Thymus (tissue), 11 donors: ENCODE results near the gene MAPK4. TPM values are rescaled to one million over a fixed set of nuclear protein-coding genes. Genes with fewer than 3 reads are reported as not detected.
A peak's percentile ranks its signal among the peaks of the same experiment; 100 is the strongest.

Source experiments
- DNase-seq, 9 donors: peaks; one replicate each; pipeline ENCODE4 v3.0.0-alpha.2; 2013; ENCODE audit warnings: low spot score in 9 of 9, low read depth in 6 of 9, missing footprints in 1 of 9
- H3K27ac ChIP-seq, 2 donors: one replicate each; pipeline ENCODE4 v1.5.1; 2013; ENCODE audit warnings: control low read depth in 1 of 2, low read depth in 1 of 2, low read length in 1 of 2, mild to moderate bottlenecking in 1 of 2, moderate library complexity in 1 of 2
- H3K27me3 ChIP-seq, 2 donors: one replicate each; pipeline ENCODE4 v1.5.1; 2013; ENCODE audit warnings: low read length in 1 of 2; ENCODE audit not compliant: control insufficient read depth in 2 of 2, insufficient read depth in 1 of 2
- H3K36me3 ChIP-seq, 2 donors: one replicate each; pipeline ENCODE4 v1.5.1; 2013; ENCODE audit warnings: low read length in 1 of 2, mild to moderate bottlenecking in 1 of 2, moderate library complexity in 1 of 2; ENCODE audit not compliant: control insufficient read depth in 2 of 2, insufficient read depth in 2 of 2
- H3K4me1 ChIP-seq, 2 donors: one replicate each; pipeline ENCODE4 v1.5.1; 2013; ENCODE audit warnings: low read length in 2 of 2; ENCODE audit not compliant: control insufficient read depth in 2 of 2, insufficient read depth in 2 of 2
- H3K4me3 ChIP-seq, 2 donors: one replicate each; pipeline ENCODE4 v1.5.1; 2013; ENCODE audit warnings: low read length in 2 of 2, control low read depth in 1 of 2, mild to moderate bottlenecking in 1 of 2
- H3K9me3 ChIP-seq, 2 donors: one replicate each; pipeline ENCODE4 v1.5.1; 2013; ENCODE audit warnings: low read length in 1 of 2, mild to moderate bottlenecking in 1 of 2; ENCODE audit not compliant: control insufficient read depth in 2 of 2, insufficient read depth in 1 of 2
- WGBS: extraction: QIAGEN DNeasy Blood & Tissue Kit; methylation state at CpG from one replicate; pipeline ENCODE4 v1.1.7; 2013; 5-methylcytosine and 5-hydroxymethylcytosine counted together
- polyA plus RNA-seq: library from polyadenylated mRNA; stranded (reverse); fragments of 200-250 nt; gene quantifications from one replicate; pipeline ENCODE4 v1.2.3, GENCODE V29; 2013
- total RNA-seq: library from RNA; stranded (reverse); fragments of 120-200 nt; gene quantifications from one replicate; pipeline ENCODE4 v1.2.4, GENCODE V29; 2013
- donor health status: healthy.

The MAPK4 gene
- total and polyA plus RNA-seq, 2 donors, result 3.1 to 6.9 TPM

DNA sequence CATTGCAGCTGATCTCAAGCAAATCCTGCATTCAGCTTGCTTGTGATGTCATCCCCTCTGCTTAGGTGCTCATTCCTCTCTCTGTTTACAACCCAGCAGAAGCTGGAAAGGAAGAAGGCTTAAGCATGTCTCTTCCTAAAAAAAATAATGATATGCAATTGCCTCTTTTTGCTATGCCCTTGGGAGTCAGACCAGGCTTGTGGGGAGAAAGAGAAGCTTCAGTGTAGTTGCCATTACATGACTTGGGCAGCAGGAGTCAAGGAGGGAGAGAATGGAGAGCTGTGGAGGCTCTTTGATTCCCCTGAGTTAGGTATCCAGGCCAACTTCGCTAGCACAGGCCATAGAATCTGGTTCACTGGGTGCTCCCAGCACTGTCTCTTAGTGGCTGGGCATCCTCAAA lies 101.1 kb downstream of the MAPK4 start:
- Histone ChIP-seq H3K27ac (no peak overlapping the region), H3K9me3 (no peaks in the 10 kb centered on the region), H3K36me3 (no peaks in the 10 kb centered on the region), H3K27me3 (no peaks in the 10 kb centered on the region), H3K4me1 (no peaks in the 10 kb centered on the region), H3K4me3 (no peak overlapping the region)
- WGBS, result 78% methylated on average over 1 of the region's 1 CpG
- no peak for DNase-seq

DNA sequence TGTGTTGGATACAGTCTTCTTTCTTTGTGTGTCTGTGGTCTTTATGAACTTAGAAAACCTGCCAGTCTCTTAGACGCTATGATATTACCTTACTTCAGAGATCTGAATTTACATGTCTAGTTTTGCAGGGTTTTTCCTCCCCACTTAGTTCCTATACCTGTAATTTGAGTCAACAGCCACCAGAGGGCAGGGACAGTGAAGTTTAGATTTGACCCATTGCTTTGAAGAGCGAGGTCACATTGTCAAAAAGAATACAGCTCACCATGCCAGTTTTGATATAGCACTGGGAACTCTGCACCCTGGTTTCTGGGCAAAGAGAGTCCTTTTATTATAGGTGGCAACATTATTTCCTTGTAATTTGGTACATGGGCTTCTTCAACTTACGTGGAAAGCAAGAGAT lies 102.3 kb downstream of the MAPK4 start:
- H3K27ac ChIP-seq, result no peak overlapping the region
- no peaks in the 10 kb centered on the region for H3K36me3 ChIP-seq
- no peaks in the 10 kb centered on the region for H3K4me1 ChIP-seq
- no peaks in the 10 kb centered on the region for H3K9me3 ChIP-seq
- DNase-seq, result no peak
- H3K4me3 ChIP-seq, result no peak overlapping the region
- WGBS, result 74% methylated on average over 3 of the region's 3 CpGs
- no peaks in the 10 kb centered on the region for H3K27me3 ChIP-seq

GRCh38 chr18:50662775-50663383 lies 103.0 kb downstream of the MAPK4 start:
- no peak for DNase-seq
- WGBS, result 84% methylated on average over 10 of the region's 10 CpGs
- Histone ChIP-seq H3K4me1 (no peaks in the 10 kb centered on the region), H3K36me3 (no peaks in the 10 kb centered on the region), H3K4me3 (no peak overlapping the region), H3K27ac (no peak overlapping the region), H3K27me3 (no peaks in the 10 kb centered on the region), H3K9me3 (no peaks in the 10 kb centered on the region)

DNA sequence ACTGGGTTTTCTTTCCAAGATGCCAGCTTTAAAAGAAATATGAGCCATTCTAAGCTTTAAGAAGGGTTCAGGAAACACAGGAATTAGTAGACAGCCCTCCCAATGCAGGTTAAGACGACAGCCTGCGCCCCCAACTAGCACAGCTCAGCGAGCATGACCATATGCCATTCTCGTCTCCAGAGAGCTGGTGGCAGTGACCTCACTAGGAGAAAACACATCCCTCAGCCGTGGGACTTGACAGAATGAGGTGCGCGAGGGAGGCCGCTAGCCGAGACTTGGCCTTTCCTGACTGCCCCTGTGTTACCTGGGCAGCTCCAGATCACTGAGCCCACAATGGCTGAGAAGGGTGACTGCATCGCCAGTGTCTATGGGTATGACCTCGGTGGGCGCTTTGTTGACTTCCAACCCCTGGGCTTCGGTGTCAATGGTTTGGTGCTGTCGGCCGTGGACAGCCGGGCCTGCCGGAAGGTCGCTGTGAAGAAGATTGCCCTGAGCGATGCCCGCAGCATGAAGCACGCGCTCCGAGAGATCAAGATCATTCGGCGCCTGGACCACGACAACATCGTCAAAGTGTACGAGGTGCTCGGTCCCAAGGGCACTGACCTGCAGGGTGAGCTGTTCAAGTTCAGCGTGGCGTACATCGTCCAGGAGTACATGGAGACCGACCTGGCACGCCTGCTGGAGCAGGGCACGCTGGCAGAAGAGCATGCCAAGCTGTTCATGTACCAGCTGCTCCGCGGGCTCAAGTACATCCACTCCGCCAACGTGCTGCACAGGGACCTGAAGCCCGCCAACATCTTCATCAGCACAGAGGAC lies 103.9 kb downstream of the MAPK4 start:
- no peak overlapping the region for H3K4me3 ChIP-seq
- 96% methylated on average over 40 of the region's 40 CpGs for WGBS
- H3K9me3 ChIP-seq, result no peaks in the 10 kb centered on the region
- DNase-seq, result no peak
- H3K27ac ChIP-seq, result no peak overlapping the region
- H3K36me3 ChIP-seq, result no peaks in the 10 kb centered on the region
- H3K4me1 ChIP-seq, result no peaks in the 10 kb centered on the region
- H3K27me3 ChIP-seq, result no peaks in the 10 kb centered on the region

GRCh38 chr18:50665015-50665414 lies 105.1 kb downstream of the MAPK4 start:
- Histone ChIP-seq H3K36me3 (no peaks in the 10 kb centered on the region), H3K4me3 (no peak overlapping the region), H3K9me3 (no peaks in the 10 kb centered on the region), H3K27me3 (no peaks in the 10 kb centered on the region), H3K27ac (no peak overlapping the region), H3K4me1 (no peaks in the 10 kb centered on the region)
- no peak for DNase-seq
- WGBS, result 56% methylated on average over 6 of the region's 6 CpGs

- DNase-seq, result no peak
- no peaks in the 10 kb centered on the region for H3K36me3 ChIP-seq
- H3K4me1 ChIP-seq, result no peaks in the 10 kb centered on the region
- H3K27me3 ChIP-seq, result no peaks in the 10 kb centered on the region
- no peaks in the 10 kb centered on the region for H3K9me3 ChIP-seq
- H3K27ac ChIP-seq, result no peak overlapping the region
- no peak overlapping the region for H3K4me3 ChIP-seq
These were observed 105.6 kb downstream of the MAPK4 start for GRCh38 chr18:50665519-50665918.

- DNase-seq, result no peak
- 81% methylated on average over 4 of the region's 4 CpGs for WGBS
- Histone ChIP-seq H3K27ac (no peak overlapping the region), H3K27me3 (no peaks in the 10 kb centered on the region), H3K9me3 (no peaks in the 10 kb centered on the region), H3K4me1 (no peaks in the 10 kb centered on the region), H3K36me3 (no peaks in the 10 kb centered on the region), H3K4me3 (no peak overlapping the region)
These were observed 106.6 kb downstream of the MAPK4 start for GRCh38 chr18:50666536-50666935.

DNA sequence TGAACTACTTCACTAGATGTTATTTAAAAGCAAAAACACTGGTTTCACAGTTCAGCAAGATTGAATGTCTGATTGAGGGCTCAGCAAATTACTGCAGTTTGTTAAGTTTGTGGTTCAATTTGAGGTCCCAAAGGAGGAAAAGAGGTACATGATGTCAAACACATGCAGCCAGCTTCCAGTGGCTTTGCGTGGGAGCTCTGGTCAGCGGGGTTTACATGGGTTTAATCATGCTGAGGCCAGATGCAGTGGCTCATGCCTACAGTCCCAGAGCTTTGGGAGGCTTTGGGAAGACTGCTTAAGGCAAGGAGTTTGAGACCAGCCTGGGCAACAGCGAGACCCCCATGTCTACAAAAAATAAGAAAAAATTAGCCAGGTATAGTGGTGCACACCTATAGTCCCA lies 111.5 kb downstream of the MAPK4 start:
- no peaks in the 10 kb centered on the region for H3K36me3 ChIP-seq
- no peak overlapping the region for H3K4me3 ChIP-seq
- WGBS, result 89% methylated on average over 3 of the region's 3 CpGs
- no peak overlapping the region for H3K27ac ChIP-seq
- H3K9me3 ChIP-seq, result no peaks in the 10 kb centered on the region
- no peak for DNase-seq
- no peaks in the 10 kb centered on the region for H3K27me3 ChIP-seq
- peaks cover 0 to 2% of the 10 kb centered on the region in 2 donors for H3K4me1 ChIP-seq

DNA sequence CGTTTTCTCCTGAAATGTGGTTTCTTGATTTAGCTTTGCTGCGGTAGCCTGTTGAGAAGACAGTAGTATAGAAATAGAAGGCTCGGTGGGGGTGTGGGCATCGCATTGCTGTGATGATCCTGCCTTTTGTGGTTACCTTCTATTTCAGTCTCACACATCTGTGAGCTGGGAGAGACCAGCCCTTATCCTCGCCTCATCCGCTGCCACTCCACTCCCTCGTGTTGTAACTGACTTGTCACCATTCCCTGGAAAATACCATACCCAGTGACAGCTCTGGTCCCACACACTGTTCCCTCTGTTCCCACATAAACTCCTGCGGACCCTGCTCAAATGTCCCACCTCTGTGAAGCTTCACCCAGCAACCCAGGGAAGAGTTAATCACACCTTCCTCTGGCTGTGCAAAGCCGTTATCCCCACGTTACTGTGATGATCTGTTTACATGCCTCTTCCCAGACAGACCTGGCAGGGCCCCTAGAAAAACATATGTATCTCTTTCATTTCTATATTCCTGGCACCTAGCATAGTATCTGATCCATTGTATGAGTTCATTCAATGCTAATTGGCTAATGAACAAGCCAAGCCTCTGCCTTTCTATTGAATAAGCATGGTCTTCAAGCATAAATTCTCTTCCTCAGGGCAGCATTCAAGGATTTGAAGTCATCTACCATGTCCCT lies 114.6 kb downstream of the MAPK4 start:
- peaks cover 0 to 2% of the 10 kb centered on the region in 2 donors for H3K4me1 ChIP-seq
- no peak overlapping the region for H3K4me3 ChIP-seq
- no peaks in the 10 kb centered on the region for H3K9me3 ChIP-seq
- peak in 1 of 9 donors; percentile 11 for DNase-seq
- no peak overlapping the region for H3K27ac ChIP-seq
- no peaks in the 10 kb centered on the region for H3K27me3 ChIP-seq
- no peaks in the 10 kb centered on the region for H3K36me3 ChIP-seq
- WGBS, result 80% methylated on average over 10 of the region's 10 CpGs
